NCI-H2081 treated with DMSO at 0.1 percent for 48 hours (cell line): ENCODE data around the gene ARFGAP3.

Experiments used
- DNase-seq: peaks from one replicate; lab custom pipeline; 2025; lab: John Stamatoyannopoulos, UW

ARFGAP3 gene, protein sequence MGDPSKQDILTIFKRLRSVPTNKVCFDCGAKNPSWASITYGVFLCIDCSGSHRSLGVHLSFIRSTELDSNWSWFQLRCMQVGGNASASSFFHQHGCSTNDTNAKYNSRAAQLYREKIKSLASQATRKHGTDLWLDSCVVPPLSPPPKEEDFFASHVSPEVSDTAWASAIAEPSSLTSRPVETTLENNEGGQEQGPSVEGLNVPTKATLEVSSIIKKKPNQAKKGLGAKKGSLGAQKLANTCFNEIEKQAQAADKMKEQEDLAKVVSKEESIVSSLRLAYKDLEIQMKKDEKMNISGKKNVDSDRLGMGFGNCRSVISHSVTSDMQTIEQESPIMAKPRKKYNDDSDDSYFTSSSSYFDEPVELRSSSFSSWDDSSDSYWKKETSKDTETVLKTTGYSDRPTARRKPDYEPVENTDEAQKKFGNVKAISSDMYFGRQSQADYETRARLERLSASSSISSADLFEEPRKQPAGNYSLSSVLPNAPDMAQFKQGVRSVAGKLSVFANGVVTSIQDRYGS

DNA sequence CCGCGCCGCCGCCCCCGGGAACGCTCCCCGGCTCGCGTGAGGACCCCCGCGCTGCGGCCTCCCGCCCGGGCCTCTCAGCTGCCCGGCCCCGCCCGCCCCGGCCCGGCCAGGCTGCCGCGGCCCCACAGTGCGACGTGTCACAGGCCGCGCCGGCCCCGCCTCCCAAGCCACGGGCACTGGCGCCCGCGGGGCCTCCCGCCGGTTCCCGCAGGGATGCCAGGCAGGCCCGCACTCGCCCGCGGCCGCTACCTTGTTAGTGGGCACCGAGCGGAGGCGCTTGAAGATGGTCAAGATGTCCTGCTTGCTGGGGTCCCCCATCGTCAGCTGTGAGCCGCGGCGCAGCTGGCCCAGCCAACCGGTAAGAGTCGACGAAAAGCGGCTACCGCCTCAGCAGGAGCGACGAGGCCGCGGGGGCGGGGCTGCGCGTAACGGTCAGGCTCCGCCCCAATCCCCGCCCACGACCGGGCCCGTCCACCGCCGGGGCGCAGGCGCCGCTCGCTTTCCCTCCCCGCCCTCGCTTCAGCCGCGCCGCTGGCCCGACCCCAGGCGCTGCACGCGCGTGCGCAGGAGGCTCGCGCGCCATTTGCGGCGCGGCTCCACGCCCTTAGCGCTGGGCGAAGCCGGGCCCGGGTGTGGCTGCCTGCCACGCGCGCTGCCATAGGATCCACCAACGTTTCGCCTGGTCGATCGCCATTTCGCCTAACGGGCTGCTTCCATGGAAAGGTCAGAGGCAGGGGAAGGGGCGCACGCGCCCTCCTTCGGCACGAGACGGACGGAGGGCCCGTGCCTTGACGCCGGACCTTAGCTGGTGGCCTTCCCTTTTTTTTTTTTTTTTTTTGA, at the start of gene ARFGAP3:
Gene ARFGAP3 (minus strand): TSS at position 409 of the 840 bp plus-strand sequence. CDS start 91 bp downstream, at position 318.
- DNase-seq: no peak

- no peak for DNase-seq
Measured at GRCh38 chr22:42905702-42906183, 48.7 kb upstream of the ARFGAP3 start.

DNA sequence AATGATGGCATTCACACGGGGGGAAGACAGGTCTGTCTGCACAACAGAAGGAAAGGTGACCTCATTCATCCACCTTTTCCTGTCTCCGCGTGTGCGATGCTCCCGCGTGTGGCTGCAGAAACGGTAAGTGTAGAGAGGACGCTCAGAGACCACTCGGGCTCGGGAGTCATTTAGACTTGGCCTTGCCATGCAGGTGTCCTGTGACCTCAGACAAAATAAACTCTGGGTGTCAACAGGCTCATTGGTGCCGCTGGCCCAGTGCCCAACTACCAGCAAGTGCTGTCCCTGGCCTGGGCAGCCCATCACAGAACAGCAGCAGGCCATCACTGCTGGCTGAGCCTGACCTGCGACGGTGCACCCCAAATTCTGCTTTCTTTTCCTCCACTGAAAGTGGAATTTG, 48.1 kb upstream of the ARFGAP3 start:
- DNase-seq: no peak

DNA sequence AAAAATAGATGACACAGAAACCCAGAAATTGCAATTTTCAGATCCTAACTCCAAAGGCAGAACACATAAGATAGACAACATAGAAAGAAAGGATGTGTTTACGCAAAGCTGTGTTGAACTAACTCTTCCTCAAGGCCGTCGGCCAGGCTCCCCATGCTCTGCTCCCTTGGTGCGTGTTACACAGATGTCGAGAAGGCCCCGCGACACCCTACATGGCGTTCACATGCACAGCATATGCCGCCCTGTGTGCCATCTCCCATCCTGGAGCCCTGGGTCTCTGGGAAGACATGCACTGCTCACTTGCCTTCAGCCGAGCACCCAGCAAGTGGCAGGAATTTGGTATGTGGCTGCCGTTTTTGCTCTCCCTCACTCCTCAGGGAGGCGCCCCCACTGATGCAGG, 47.0 kb upstream of the ARFGAP3 start:
- DNase-seq: no peak

DNA sequence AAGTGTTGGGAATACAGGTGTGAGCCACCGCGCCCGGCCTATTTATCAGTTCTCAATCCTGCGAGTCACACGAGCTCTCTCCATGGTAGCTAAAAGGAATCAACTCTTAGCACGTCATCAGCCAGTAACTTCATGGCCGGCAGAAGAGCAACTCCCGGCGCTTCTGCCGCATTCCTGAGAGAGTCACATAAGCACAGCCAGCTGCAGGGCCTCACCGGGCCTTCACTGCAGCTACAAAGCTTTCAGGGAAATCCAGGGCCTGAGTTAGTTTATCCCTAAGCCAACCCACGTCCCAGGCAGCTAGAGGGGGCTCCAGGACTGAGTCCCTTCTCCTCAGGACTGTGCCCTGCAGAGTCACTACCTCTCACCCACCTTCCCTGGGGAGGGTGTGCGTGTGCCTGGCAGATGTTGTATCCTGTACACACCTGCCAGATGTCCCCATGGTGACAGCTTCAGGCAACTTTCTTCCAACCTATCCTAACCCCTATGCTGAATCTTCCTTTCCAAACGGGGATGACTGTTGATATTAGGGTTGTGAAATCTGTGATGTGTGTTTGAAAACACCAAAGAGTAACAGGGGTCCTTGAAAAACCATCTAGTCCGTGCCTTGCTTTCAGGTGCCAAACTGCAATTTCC, 45.9 kb upstream of the ARFGAP3 start:
- DNase-seq: no peak

GRCh38 chr22:42901790-42902508, 44.9 kb upstream of the ARFGAP3 start:
- no peak for DNase-seq

- no peak for DNase-seq
Measured at GRCh38 chr22:42897960-42898359, 40.9 kb upstream of the ARFGAP3 start.

DNA sequence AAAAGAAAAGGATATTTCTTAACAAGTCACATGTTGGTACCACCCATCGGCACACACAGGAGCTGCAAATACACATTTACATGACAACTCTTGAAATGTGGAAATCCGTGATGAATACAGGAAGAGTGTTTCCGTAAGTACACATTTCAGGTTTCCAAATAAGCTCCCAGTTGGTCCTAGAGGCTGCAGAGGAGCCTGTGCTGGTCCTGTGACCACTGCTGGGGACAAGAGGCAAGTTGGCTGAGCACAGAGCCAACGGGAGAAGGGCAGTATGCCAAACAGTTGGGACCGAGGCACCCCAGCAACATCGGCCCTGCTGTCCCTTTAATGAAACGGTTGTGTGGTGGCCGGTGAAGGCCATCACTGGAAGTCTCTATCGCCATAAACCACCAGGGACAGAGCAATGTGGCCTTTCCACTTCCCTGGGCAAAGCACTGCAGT, 38.5 kb upstream of the ARFGAP3 start:
- DNase-seq: no peak

DNA sequence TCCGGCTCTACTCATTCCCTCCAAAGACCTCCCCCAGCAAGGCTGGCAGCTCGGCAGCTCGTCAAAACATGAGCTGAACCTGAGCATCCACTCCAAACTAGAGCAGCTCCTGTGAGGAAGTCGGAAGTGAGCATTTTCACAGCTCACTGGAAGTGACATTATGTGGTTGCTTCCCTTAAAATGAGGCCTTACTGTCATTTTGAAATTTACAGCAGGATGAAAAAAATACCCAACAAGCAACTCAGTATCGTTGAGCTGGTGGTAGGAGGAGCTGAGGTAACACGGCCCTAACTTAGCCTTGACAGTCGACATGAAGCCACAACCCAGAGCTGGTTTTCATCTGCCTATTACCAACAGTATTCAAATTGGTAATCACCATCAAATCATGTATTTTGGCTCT, 38.0 kb upstream of the ARFGAP3 start:
- no peak for DNase-seq

GRCh38 chr22:42893371-42894150, 36.5 kb upstream of the ARFGAP3 start:
- no peak for DNase-seq

DNA sequence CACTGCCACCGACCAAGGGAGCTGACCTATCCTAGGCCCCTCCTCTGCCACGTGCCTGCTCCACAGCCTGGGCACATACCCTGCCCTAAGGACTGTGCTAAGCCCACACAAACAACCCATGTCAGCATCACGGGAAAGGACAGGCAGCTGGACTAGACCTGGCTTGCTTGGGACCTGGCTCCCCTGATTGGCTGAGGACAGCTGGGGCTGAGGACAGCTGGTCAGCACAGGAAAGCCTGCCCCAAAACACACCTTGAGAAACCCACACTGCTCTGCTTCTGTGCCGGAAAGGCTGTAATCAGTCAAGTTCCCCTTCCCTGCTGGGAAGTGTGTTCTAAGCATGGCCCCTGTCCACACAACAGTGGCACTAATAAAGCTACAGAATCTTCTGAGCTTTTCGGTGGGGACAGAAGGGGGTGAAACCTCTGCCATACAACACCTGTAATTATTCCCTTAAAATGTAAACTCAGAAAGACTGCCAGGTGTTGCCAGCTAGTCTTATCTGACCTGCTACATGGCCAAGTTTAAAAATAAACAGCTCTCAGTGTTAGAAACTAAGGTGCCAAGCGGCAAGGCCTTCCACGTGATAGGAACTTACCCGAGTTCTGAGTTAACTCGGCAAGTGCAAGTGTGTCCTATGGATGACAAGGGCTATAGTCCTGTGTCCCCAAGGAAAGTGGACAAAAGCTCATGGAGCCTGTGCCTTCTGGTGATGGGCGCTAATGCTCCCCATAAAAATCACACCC, 35.7 kb upstream of the ARFGAP3 start:
- DNase-seq: no peak

- DNase-seq: no peak
Measured at GRCh38 chr22:42892156-42892555, 35.1 kb upstream of the ARFGAP3 start.

DNA sequence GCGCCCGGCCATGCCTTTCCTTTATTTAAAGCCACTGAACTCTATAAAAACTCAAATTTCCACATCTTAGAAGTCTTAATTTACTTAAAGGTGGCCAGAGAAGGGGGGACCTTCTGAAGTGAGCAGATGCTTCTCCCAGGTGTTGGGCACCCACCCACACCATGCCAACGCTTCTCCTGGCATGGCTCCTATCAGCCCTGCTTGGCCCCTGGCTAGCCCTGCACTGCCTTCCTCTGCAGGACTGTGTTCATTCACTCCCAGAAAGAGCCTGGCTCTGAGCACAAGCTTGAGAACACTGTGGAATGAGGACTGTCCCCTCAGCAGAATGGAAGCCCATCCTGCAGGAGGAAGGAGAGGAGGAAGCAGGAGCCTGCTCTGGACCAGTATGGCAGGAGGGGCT, 34.6 kb upstream of the ARFGAP3 start:
- DNase-seq: no peak

- DNase-seq: no peak
Measured at GRCh38 chr22:42891008-42891407, 33.9 kb upstream of the ARFGAP3 start.

DNA sequence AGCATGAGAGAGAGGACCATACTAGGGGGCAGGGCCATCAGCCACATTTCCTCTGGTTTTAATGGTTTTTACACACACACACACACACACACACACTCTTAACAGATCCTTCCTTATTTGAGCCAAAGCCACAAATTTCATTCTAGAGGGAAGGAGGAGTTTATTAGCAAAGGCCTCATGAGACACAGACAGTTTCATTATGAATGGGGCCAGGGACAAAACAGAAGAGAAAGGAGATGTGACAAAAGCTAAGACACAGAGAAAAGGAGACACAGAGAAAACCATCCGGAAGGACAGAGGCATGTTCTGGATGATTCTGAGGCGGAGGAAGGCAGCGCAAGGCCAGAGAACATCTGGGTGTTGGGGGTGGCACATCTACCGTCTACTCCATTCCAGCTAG, 32.2 kb upstream of the ARFGAP3 start:
- DNase-seq: no peak

GRCh38 chr22:42887523-42888507, 30.7 kb upstream of the ARFGAP3 start:
- no peak for DNase-seq

- no peak for DNase-seq
Measured at GRCh38 chr22:42887120-42887519, 30.0 kb upstream of the ARFGAP3 start.

DNA sequence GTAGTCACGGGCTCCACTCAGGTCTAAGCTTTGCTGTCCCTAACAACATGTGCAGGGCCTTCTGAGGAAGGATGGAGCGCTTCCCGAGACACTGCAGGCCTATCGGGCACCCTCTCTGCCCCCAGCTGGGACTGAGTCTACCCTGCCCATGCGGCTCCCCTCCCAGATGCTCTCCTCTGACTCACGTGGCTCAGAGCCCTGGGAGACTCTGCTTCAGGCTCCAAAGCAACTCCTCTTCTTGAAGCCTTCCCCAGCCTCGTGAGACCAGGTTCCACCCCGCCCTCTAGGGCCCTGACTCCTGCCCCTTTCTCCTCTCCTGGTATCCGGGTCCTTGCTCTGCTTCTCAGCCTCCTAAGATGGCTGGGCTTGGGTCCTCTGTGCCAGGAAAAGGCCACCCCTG, 28.4 kb upstream of the ARFGAP3 start:
- DNase-seq: no peak
